ENCODE measurements around the gene EPSTI1.

EPSTI1 gene

GRCh38 chr13:42836930-42837690 is 154.9 kb downstream of the EPSTI1 start:
- DNase-seq = no peak
